Measurements from ENCODE around the gene SQOR. TPM values are rescaled to one million over a fixed set of nuclear protein-coding genes. Genes with fewer than 3 reads are reported as not detected.

SQOR gene
- total RNA-seq, 2 donors from 2014 or later: 21.2 to 30.7 TPM

GRCh38 chr15:45674677-45675076 lies 39.8 kb downstream of the SQOR start:
- no peak for DNase-seq (ENCODE audit: low spot score)

GRCh38 chr15:45677797-45678196 lies 43.0 kb downstream of the SQOR start:
- Histone ChIP-seq H3K27me3 (no peaks in the 10 kb centered on the region), H3K27ac (no peak overlapping the region), H3K9me3 (no peaks in the 10 kb centered on the region), H3K4me1 (no peaks in the 10 kb centered on the region), H3K4me3 (no peak overlapping the region), H3K36me3 (peaks cover 87% of the 10 kb centered on the region)
- DNase-seq (ENCODE audit: low spot score): no peak
- TF ChIP-seq CTCF (IDR thresholded peaks at IDR 0.05): no peak

More at GRCh38 chr15:45674677-45675076, 39.8 kb downstream of the SQOR start:
- no peak overlapping the region for H3K27ac ChIP-seq
- TF ChIP-seq CTCF (IDR thresholded peaks at IDR 0.05): no peak
- H3K36me3 ChIP-seq: peaks cover 74% of the 10 kb centered on the region
- H3K4me3 ChIP-seq: no peak overlapping the region
- no peaks in the 10 kb centered on the region for H3K27me3 ChIP-seq
- no peaks in the 10 kb centered on the region for H3K4me1 ChIP-seq
- no peaks in the 10 kb centered on the region for H3K9me3 ChIP-seq

GRCh38 chr15:45678459-45679178 lies 43.8 kb downstream of the SQOR start:
- Histone ChIP-seq H3K27ac (no peak overlapping the region), H3K4me3 (no peak overlapping the region), H3K4me1 (no peaks in the 10 kb centered on the region), H3K9me3 (no peaks in the 10 kb centered on the region), H3K27me3 (no peaks in the 10 kb centered on the region), H3K36me3 (peaks cover 89% of the 10 kb centered on the region)
- no peak for DNase-seq (ENCODE audit: low spot score)
- no peak for TF ChIP-seq CTCF (IDR thresholded peaks at IDR 0.05)

- Histone ChIP-seq H3K27ac (no peak overlapping the region), H3K9me3 (no peaks in the 10 kb centered on the region), H3K4me3 (no peak overlapping the region), H3K4me1 (no peaks in the 10 kb centered on the region), H3K36me3 (peaks cover 83% of the 10 kb centered on the region), H3K27me3 (no peaks in the 10 kb centered on the region)
- TF ChIP-seq CTCF (IDR thresholded peaks at IDR 0.05): no peak
- no peak for DNase-seq (ENCODE audit: low spot score)
These were observed 49.7 kb downstream of the SQOR start for GRCh38 chr15:45684533-45684932.

- no peaks in the 10 kb centered on the region for H3K9me3 ChIP-seq
- no peak overlapping the region for H3K4me3 ChIP-seq
- no peak for DNase-seq (ENCODE audit: low spot score)
- H3K27ac ChIP-seq: no peak overlapping the region
- no peaks in the 10 kb centered on the region for H3K27me3 ChIP-seq
- peaks cover 58% of the 10 kb centered on the region for H3K36me3 ChIP-seq
- no peak for TF ChIP-seq CTCF (IDR thresholded peaks at IDR 0.05)
- H3K4me1 ChIP-seq: no peaks in the 10 kb centered on the region
These were observed 54.8 kb downstream of the SQOR start for GRCh38 chr15:45689616-45690015.

Measured in right atrium auricular region (tissue), 2 donors.